Suprapubic skin (tissue), 4 donors: ENCODE data around the gene SPP1. TPM values are rescaled to one million over a fixed set of nuclear protein-coding genes. Genes with fewer than 3 reads are reported as not detected.

Source experiments
- DNase-seq, 2 donors: peaks; one replicate each; pipeline ENCODE4 v3.0.0-alpha.2; 2019; ENCODE audit warnings: low spot score in 2 of 2
- H3K27ac ChIP-seq: fragments of 200-600 bp; sonication (generic); one replicate; pipeline ENCODE4 v1.5.1; 2019
- H3K27me3 ChIP-seq: fragments of 200-600 bp; sonication (generic); one replicate; pipeline ENCODE4 v1.5.1; 2019
- H3K36me3 ChIP-seq: fragments of 200-600 bp; sonication (generic); one replicate; pipeline ENCODE4 v1.5.1; 2019
- H3K4me1 ChIP-seq: fragments of 200-600 bp; sonication (generic); one replicate; pipeline ENCODE4 v1.5.1; 2019
- H3K4me3 ChIP-seq: fragments of 200-600 bp; sonication (generic); one replicate; pipeline ENCODE4 v1.5.1; 2019; ENCODE audit warnings: mild to moderate bottlenecking
- H3K9me3 ChIP-seq: fragments of 200-600 bp; sonication (generic); one replicate; pipeline ENCODE4 v1.5.1; 2019
- CTCF ChIP-seq, 2 donors: fragments of 200-600 bp in 1 of 2; fragments of 450-650 bp in 1 of 2; sonication (generic) in 1 of 2; IDR thresholded peaks; one replicate each; pipeline ENCODE4 v1.5.1; 2016 to 2019; ENCODE audit warnings: antibody characterized with exemption in 2 of 2, mild to moderate bottlenecking in 1 of 2, moderate library complexity in 1 of 2
- EP300 ChIP-seq: sonication (generic); formaldehyde crosslinking; IDR thresholded peaks from one replicate; pipeline ENCODE4 v1.6.1; 2017; ENCODE audit warnings: antibody characterized with exemption
- POLR2A ChIP-seq, 2 donors: fragments of 450-650 bp; IDR thresholded peaks; one replicate each; pipeline ENCODE4 v1.6.1; 2017; ENCODE audit warnings: antibody characterized with exemption in 2 of 2, mild to moderate bottlenecking in 2 of 2, moderate library complexity in 2 of 2
- POLR2AphosphoS5 ChIP-seq, 3 donors: sonication (generic); formaldehyde crosslinking; IDR thresholded peaks; one replicate each; pipeline ENCODE4 v1.6.1; 2017; ENCODE audit warnings: antibody characterized with exemption in 3 of 3
- WGBS: methylation state at CpG from one replicate; pipeline ENCODE4 v1.1.5; 2018; 5-methylcytosine and 5-hydroxymethylcytosine counted together
- total RNA-seq, 4 donors: library from RNA; depleted of rRNA; stranded (reverse); fragments of >200 nt; gene quantifications; one replicate each; pipeline ENCODE4 v1.1.0, GENCODE V29; 2016

SPP1 gene
- total RNA-seq, 4 donors from 2014 or later = 2.0 to 11.3 (median 2.9) TPM; not detected in 1

- Histone ChIP-seq H3K27me3 (no peaks in the 10 kb centered on the region), H3K9me3 (no peaks in the 10 kb centered on the region), H3K36me3 (no peaks in the 10 kb centered on the region), H3K27ac (no peak overlapping the region), H3K4me3 (no peak overlapping the region), H3K4me1 (no peaks in the 10 kb centered on the region)
- TF ChIP-seq POLR2AphosphoS5 (IDR thresholded peaks at IDR 0.05) (no peak), EP300 (no peak), CTCF (IDR thresholded peaks at IDR 0.05) (no peak), POLR2A (IDR thresholded peaks at IDR 0.05) (no peak)
- DNase-seq = no peak
- WGBS = 95% methylated on average over 8 of the region's 8 CpGs
Observed at GRCh38 chr4:87981486-87981885, 6.0 kb downstream of the SPP1 start.

GRCh38 chr4:87982036-87982435 is 6.5 kb downstream of the SPP1 start:
- TF ChIP-seq POLR2A (IDR thresholded peaks at IDR 0.05) = no peak
- no peak for TF ChIP-seq EP300
- TF ChIP-seq CTCF (IDR thresholded peaks at IDR 0.05) = no peak
- TF ChIP-seq POLR2AphosphoS5 (IDR thresholded peaks at IDR 0.05) = no peak
- Histone ChIP-seq H3K4me3 (no peak overlapping the region), H3K27ac (no peak overlapping the region), H3K36me3 (no peaks in the 10 kb centered on the region), H3K4me1 (no peaks in the 10 kb centered on the region), H3K27me3 (no peaks in the 10 kb centered on the region), H3K9me3 (no peaks in the 10 kb centered on the region)
- 79% methylated on average over 1 of the region's 1 CpG for WGBS
- no peak for DNase-seq

GRCh38 chr4:87982446-87983010 is 7.0 kb downstream of the SPP1 start:
- Histone ChIP-seq H3K27ac (no peak overlapping the region), H3K27me3 (no peaks in the 10 kb centered on the region), H3K4me1 (no peaks in the 10 kb centered on the region), H3K9me3 (no peaks in the 10 kb centered on the region), H3K36me3 (no peaks in the 10 kb centered on the region), H3K4me3 (no peak overlapping the region)
- 90% methylated on average over 13 of the region's 13 CpGs for WGBS
- TF ChIP-seq POLR2AphosphoS5 (IDR thresholded peaks at IDR 0.05) = no peak
- no peak for TF ChIP-seq POLR2A (IDR thresholded peaks at IDR 0.05)
- no peak for TF ChIP-seq CTCF (IDR thresholded peaks at IDR 0.05)
- no peak for TF ChIP-seq EP300
- DNase-seq = no peak

GRCh38 chr4:87983996-87984395 is 8.5 kb downstream of the SPP1 start:
- Histone ChIP-seq H3K27me3 (no peaks in the 10 kb centered on the region), H3K4me1 (no peaks in the 10 kb centered on the region), H3K9me3 (no peaks in the 10 kb centered on the region), H3K36me3 (no peaks in the 10 kb centered on the region), H3K4me3 (no peak overlapping the region), H3K27ac (no peak overlapping the region)
- no peak for DNase-seq
- 87% methylated on average over 2 of the region's 2 CpGs for WGBS
- TF ChIP-seq POLR2A (IDR thresholded peaks at IDR 0.05) = no peak
- TF ChIP-seq EP300 = no peak

- no peak for DNase-seq
- Histone ChIP-seq H3K27me3 (no peaks in the 10 kb centered on the region), H3K36me3 (no peaks in the 10 kb centered on the region), H3K27ac (no peak overlapping the region), H3K9me3 (no peaks in the 10 kb centered on the region), H3K4me3 (no peak overlapping the region), H3K4me1 (no peaks in the 10 kb centered on the region)
- TF ChIP-seq POLR2AphosphoS5 (IDR thresholded peaks at IDR 0.05) (no peak), CTCF (IDR thresholded peaks at IDR 0.05) (no peak), POLR2A (IDR thresholded peaks at IDR 0.05) (no peak), EP300 (no peak)
- WGBS = 0% methylated on average over 1 of the region's 1 CpG
Observed at GRCh38 chr4:87985097-87985886, 9.8 kb downstream of the SPP1 start.
